NCI-H2196 (cell line): ENCODE results near the gene SPAAR.
A peak's percentile ranks its signal among the peaks of the same experiment; 100 is the strongest.
"Not testable (repeated sequence)": the region's sequence is repeated elsewhere in the genome, so short reads cannot be mapped to it uniquely, and the experiment has no call there.

Source experiments
- DNase-seq: peaks from one replicate; lab custom pipeline; 2025; ENCODE audit not compliant: unreplicated experiment; lab: John Stamatoyannopoulos, UW

The SPAAR gene

GRCh38 chr9:35920051-35920620, 10.8 kb downstream of the SPAAR start:
- DNase-seq: no peak

GRCh38 chr9:35923598-35923926, 14.3 kb downstream of the SPAAR start:
- DNase-seq: no peak

GRCh38 chr9:35923927-35924763, 14.9 kb downstream of the SPAAR start:
- DNase-seq: peak; percentile 28

- no peak for DNase-seq
Measured at GRCh38 chr9:35928591-35929452, 19.5 kb downstream of the SPAAR start.

- no peak for DNase-seq
Measured at GRCh38 chr9:35929453-35929718, 20.1 kb downstream of the SPAAR start.

- DNase-seq: no peak
Measured at GRCh38 chr9:35930521-35930920, 21.2 kb downstream of the SPAAR start.

GRCh38 chr9:35930989-35931388, 21.7 kb downstream of the SPAAR start:
- no peak for DNase-seq

GRCh38 chr9:35932735-35933134, 23.4 kb downstream of the SPAAR start:
- no peak for DNase-seq

GRCh38 chr9:35933550-35934067, 24.3 kb downstream of the SPAAR start:
- DNase-seq: no peak

- DNase-seq: not testable (repeated sequence)
Measured at GRCh38 chr9:35934069-35934468, 24.8 kb downstream of the SPAAR start.

GRCh38 chr9:35935261-35935660, 26.0 kb downstream of the SPAAR start:
- DNase-seq: no peak

- no peak for DNase-seq
Measured at GRCh38 chr9:35935755-35936509, 26.6 kb downstream of the SPAAR start.

- no peak for DNase-seq
Measured at GRCh38 chr9:35937227-35937626, 27.9 kb downstream of the SPAAR start.

GRCh38 chr9:35938474-35939356, 29.4 kb downstream of the SPAAR start:
- DNase-seq: no peak

- no peak for DNase-seq
Measured at GRCh38 chr9:35939679-35940250, 30.5 kb downstream of the SPAAR start.

- no peak for DNase-seq
Measured at GRCh38 chr9:35940458-35941407, 31.4 kb downstream of the SPAAR start.

- no peak for DNase-seq
Measured at GRCh38 chr9:35942286-35942685, 33.0 kb downstream of the SPAAR start.

GRCh38 chr9:35944173-35944572, 34.9 kb downstream of the SPAAR start:
- DNase-seq: no peak

GRCh38 chr9:35944841-35945240, 35.6 kb downstream of the SPAAR start:
- no peak for DNase-seq
